ENCODE data around the gene CLPTM1L. TPM values are rescaled to one million over a fixed set of nuclear protein-coding genes. Genes with fewer than 3 reads are reported as not detected.

The CLPTM1L gene
- total RNA-seq, 4 donors from 2014 or later = 62.6 to 132 (median 93.5) TPM

- peaks cover 68% of the 10 kb centered on the region for H3K27me3 ChIP-seq
- WGBS = no CpG with 5 or more reads among the region's 11 CpGs
- H3K9me3 ChIP-seq = no peaks in the 10 kb centered on the region
- no peaks in the 10 kb centered on the region for H3K36me3 ChIP-seq
- no peak overlapping the region for H3K27ac ChIP-seq
- TF ChIP-seq POLR2AphosphoS5 (IDR thresholded peaks at IDR 0.05) = no peak
- TF ChIP-seq EP300 (IDR thresholded peaks at IDR 0.05) = no peak
- no peak for TF ChIP-seq POLR2A (IDR thresholded peaks at IDR 0.05)
- TF ChIP-seq CTCF (IDR thresholded peaks at IDR 0.05) = no peak
- no peak for DNase-seq (ENCODE audit: low spot score in 2 of 2)
- no peak overlapping the region for H3K4me3 ChIP-seq
- peaks cover 3% of the 10 kb centered on the region for H3K4me1 ChIP-seq
Measured at GRCh38 chr5:1391691-1392090, 46.8 kb upstream of the CLPTM1L start.

GRCh38 chr5:1390861-1391600 lies 46.1 kb upstream of the CLPTM1L start:
- peaks cover 62% of the 10 kb centered on the region for H3K27me3 ChIP-seq

DNA sequence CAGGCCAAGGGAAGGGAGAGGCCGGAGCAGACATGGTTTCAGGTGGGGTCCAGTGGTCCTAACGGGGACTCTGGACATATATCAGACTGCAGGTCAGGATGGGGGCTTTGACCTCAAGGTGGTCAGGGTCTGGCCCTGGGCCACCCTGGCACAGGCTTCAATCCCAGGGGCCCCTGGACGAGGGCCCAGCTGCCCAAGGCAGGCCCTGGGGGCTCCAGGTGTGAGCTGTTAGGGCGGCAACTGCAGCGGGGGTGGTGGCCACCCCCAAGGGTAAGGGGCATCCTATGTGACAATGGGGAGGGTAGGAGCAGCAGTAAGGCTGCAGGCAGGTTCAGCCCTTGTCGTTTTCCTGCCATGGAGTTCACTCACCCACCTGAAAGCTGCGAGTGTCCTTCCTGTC lies 45.4 kb upstream of the CLPTM1L start:
- Histone ChIP-seq H3K9me3 (no peaks in the 10 kb centered on the region), H3K4me3 (no peak overlapping the region), H3K27me3 (peaks cover 55% of the 10 kb centered on the region), H3K27ac (no peak overlapping the region), H3K4me1 (peaks cover 17% of the 10 kb centered on the region), H3K36me3 (no peaks in the 10 kb centered on the region)
- no peak for TF ChIP-seq POLR2AphosphoS5 (IDR thresholded peaks at IDR 0.05)
- TF ChIP-seq POLR2A (IDR thresholded peaks at IDR 0.05) = no peak
- no peak for TF ChIP-seq CTCF (IDR thresholded peaks at IDR 0.05)
- no peak for TF ChIP-seq EP300 (IDR thresholded peaks at IDR 0.05)
- 62% methylated on average over 2 of the region's 7 CpGs for WGBS
- no peak for DNase-seq (ENCODE audit: low spot score in 2 of 2)

More at GRCh38 chr5:1390861-1391600, 46.1 kb upstream of the CLPTM1L start:
- Histone ChIP-seq H3K9me3 (no peaks in the 10 kb centered on the region), H3K36me3 (no peaks in the 10 kb centered on the region), H3K4me1 (peaks cover 10% of the 10 kb centered on the region), H3K27ac (no peak overlapping the region), H3K4me3 (no peak overlapping the region)
- TF ChIP-seq CTCF (IDR thresholded peaks at IDR 0.05) = no peak
- no peak for TF ChIP-seq EP300 (IDR thresholded peaks at IDR 0.05)
- no peak for TF ChIP-seq POLR2AphosphoS5 (IDR thresholded peaks at IDR 0.05)
- TF ChIP-seq POLR2A (IDR thresholded peaks at IDR 0.05) = no peak
- 64% methylated on average over 12 of the region's 21 CpGs for WGBS
- no peak for DNase-seq (ENCODE audit: low spot score in 2 of 2)

- WGBS = 95% methylated on average over 4 of the region's 4 CpGs
- no peak for DNase-seq (ENCODE audit: low spot score in 2 of 2)
- Histone ChIP-seq H3K4me3 (no peak overlapping the region), H3K9me3 (no peaks in the 10 kb centered on the region), H3K27me3 (peaks cover 36% of the 10 kb centered on the region), H3K36me3 (no peaks in the 10 kb centered on the region), H3K4me1 (peaks cover 17% of the 10 kb centered on the region), H3K27ac (no peak overlapping the region)
- TF ChIP-seq CTCF (IDR thresholded peaks at IDR 0.05) = no peak
- TF ChIP-seq POLR2AphosphoS5 (IDR thresholded peaks at IDR 0.05) = no peak
- no peak for TF ChIP-seq EP300 (IDR thresholded peaks at IDR 0.05)
- no peak for TF ChIP-seq POLR2A (IDR thresholded peaks at IDR 0.05)
Measured at GRCh38 chr5:1388383-1388967, 43.6 kb upstream of the CLPTM1L start.

DNA sequence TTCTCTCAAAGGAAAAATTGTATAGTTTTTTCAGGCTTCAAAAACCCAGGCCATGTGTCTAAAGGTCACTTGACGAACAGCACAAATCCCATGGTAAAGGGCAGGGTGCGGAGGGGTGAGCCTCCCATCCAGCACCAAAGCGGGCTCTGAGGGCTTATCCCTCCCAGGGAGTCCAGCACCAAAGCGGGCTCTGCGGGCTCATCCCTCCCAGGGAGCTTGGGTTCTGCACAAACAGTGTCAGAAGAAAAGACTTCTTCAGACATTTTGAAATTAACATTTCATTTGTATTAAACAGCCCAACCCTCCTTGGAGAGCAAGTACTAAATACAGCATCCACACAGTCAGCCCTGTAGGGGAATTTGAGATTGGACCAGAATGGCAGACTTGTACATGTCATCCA lies 43.0 kb upstream of the CLPTM1L start:
- WGBS = 93% methylated on average over 5 of the region's 5 CpGs
- peaks cover 30% of the 10 kb centered on the region for H3K27me3 ChIP-seq
- H3K27ac ChIP-seq = no peak overlapping the region
- H3K4me3 ChIP-seq = no peak overlapping the region
- H3K9me3 ChIP-seq = no peaks in the 10 kb centered on the region
- no peak for DNase-seq (ENCODE audit: low spot score in 2 of 2)
- H3K4me1 ChIP-seq = peaks cover 17% of the 10 kb centered on the region
- TF ChIP-seq CTCF (IDR thresholded peaks at IDR 0.05) = no peak
- no peak for TF ChIP-seq EP300 (IDR thresholded peaks at IDR 0.05)
- TF ChIP-seq POLR2AphosphoS5 (IDR thresholded peaks at IDR 0.05) = no peak
- TF ChIP-seq POLR2A (IDR thresholded peaks at IDR 0.05) = no peak
- no peaks in the 10 kb centered on the region for H3K36me3 ChIP-seq

Data from suprapubic skin (tissue), 4 donors.